ENCODE data around the gene CGB2.
"Not testable (repeated sequence)": the region's sequence is repeated elsewhere in the genome, so short reads cannot be mapped to it uniquely, and the experiment has no call there.

The CGB2 gene

GRCh38 chr19:49064768-49065611 lies 33.3 kb downstream of the CGB2 start, which contains the start of gene NTF4:
Gene NTF4 (minus strand): TSS chr19:49064818. CDS start chr19:49061997, 2,821 bp downstream.
- in situ Hi-C loops (cut with MboI; ENCODE audit: low sequenced_read_pairs) = no loop called here

- in situ Hi-C loops (cut with MboI; ENCODE audit: low sequenced_read_pairs) = no loop called here
Measured at GRCh38 chr19:49065905-49066512, 34.3 kb downstream of the CGB2 start.

GRCh38 chr19:49067554-49067953 lies 35.9 kb downstream of the CGB2 start:
- in situ Hi-C loops (cut with MboI; ENCODE audit: low sequenced_read_pairs) = no loop called here

GRCh38 chr19:49069026-49069425 lies 37.3 kb downstream of the CGB2 start:
- in situ Hi-C loops (cut with MboI; ENCODE audit: low sequenced_read_pairs) = no loop called here

DNA sequence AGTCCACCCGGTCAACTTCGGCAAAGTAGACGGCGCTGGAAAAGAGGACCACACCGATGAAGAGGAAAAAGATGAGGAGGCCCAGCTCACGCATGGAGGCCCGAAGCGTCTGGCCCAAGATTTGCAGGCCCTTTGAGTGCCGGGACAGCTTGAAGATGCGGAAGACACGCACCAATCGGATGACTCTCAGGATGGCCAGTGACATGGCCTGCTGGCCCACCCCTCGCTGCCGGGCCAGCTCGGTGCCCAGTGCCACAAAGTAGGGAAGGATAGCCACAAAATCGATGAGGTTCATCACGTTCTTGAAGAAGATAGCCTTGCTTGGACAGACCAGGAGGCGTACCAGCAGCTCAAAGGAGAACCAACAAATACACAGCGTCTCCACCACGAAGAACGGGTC lies 38.7 kb downstream of the CGB2 start:
- in situ Hi-C loops (cut with MboI; ENCODE audit: low sequenced_read_pairs) = no loop called here

GRCh38 chr19:49071860-49072547 lies 40.3 kb downstream of the CGB2 start:
- in situ Hi-C loops (cut with MboI; ENCODE audit: low sequenced_read_pairs) = no loop called here

DNA sequence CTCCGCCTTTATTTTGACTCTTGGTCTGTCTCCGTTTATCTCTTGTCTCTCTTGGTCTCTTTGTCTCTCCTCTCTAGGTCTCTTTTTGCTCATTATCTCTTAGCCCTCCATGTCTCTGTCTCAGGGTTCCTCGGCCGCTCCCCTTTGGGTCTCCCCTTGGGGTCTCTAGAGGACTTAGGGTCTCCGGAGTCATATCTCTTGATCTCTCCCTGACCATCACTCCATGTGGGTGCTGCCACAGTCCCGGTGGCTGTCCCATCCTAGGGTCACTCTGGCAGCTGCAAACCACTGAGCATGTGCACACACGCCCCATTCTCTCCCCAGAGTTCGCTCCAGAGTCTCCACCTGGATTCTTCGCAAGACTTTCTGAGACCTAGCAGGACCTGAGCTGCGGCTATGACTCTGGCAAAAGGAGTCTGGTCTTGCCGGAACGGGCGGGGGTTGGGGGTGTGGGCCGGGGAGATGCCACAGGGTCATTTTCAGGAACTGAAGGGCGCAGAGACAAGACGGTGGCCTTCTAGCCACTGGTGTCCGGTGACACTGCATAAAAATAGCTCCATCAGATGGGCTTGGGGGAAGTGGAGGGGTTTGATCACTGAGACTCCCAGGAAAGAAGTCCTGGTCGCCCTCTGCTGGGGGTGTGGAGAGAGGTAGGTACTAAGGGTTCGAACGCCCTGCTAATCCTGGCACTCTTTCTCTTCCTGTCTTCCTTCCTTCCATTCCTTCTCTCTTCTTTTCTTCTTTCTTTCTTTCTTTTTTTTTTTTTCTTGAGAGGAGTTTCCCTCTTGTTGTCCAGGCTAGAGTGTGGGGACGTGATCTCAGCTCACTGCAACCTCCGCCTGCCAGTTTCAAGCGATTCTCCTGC lies 42.1 kb downstream of the CGB2 start:
- in situ Hi-C loops (cut with MboI; ENCODE audit: low sequenced_read_pairs) = no loop called here

- in situ Hi-C loops (cut with MboI; ENCODE audit: low sequenced_read_pairs) = not testable (repeated sequence)
Measured at GRCh38 chr19:49074869-49075268, 43.2 kb downstream of the CGB2 start.

DNA sequence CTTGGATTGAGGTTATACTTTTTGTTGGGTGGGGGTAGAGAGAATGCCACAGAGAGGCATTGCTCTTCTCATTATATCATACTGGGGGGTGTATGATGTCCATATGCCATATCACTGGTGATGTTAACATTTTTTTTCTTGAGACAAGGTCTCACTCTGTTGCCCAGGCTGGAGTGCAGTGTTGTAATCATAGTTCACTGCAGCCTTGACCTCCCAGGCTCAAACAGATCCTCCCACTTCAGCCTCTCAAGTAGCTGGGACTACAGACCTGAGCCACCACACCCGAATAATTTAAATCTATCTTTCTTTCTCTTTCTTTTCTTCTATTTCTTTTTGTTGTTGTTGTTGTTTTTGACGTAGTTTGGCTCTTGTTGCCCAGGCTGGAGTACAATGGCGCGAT lies 48.7 kb downstream of the CGB2 start:
- in situ Hi-C loops (cut with MboI; ENCODE audit: low sequenced_read_pairs) = no loop called here

DNA sequence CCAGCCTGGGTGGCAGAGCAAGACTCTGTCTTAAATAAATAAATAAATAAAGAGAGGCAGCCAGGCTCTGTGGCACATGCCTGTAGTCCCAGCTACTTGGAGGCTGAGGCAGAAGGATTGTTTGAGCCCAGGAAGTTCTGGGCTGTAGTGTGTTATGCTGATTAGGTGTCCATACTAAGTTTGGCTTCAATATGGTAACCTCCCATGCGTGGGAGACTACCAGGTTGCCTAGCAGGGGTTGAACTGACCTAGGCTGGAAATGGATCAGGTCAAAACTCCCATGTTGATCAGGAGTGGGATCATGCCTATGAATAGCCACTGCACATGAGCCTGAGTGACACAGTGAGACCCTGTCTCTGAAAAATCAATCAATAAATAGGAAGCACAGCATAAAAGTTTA lies 49.6 kb downstream of the CGB2 start:
- in situ Hi-C loops (cut with MboI; ENCODE audit: low sequenced_read_pairs) = no loop called here
